Activated naive CD8-positive, alpha-beta T cell treated with anti-CD3 and anti-CD28 coated beads, Interleukin-2, amount 10 ng/mL, durations not matched to agents 7 days and 5 days (primary cell): ENCODE measurements around the gene MAP4. TPM values are rescaled to one million over a fixed set of nuclear protein-coding genes. Genes with fewer than 3 reads are reported as not detected.
"Not testable (repeated sequence)": the region's sequence is repeated elsewhere in the genome, so short reads cannot be mapped to it uniquely, and the experiment has no call there.

ENCODE experiments used
- ATAC-seq: fragments of 150-1000 bp; cut with Tn5 transposase; one replicate; pipeline ENCODE4 v1.10.0; 2021; ENCODE audit warnings: low read depth, moderate library complexity
- POLR2A ChIA-PET: fragments of 350-600 bp; sonication (Branson Sonifier 250); formaldehyde crosslinking; loops from one replicate; lab custom pipeline; 2021; ENCODE audit warnings: antibody characterized with exemption; lab: Charles Lee
- DNase-seq: peaks from one replicate; pipeline ENCODE4 v3.0.0; 2021
- H3K27ac Mint-ChIP-seq: one replicate; pipeline ENCODE4 v1.8.0; 2022; ENCODE audit warnings: mild to moderate bottlenecking, mixed read lengths
- H3K27me3 Mint-ChIP-seq: one replicate; pipeline ENCODE4 v1.8.0; 2022; ENCODE audit warnings: mild to moderate bottlenecking, moderate library complexity, mixed read lengths
- H3K36me3 Mint-ChIP-seq: one replicate; pipeline ENCODE4 v1.8.0; 2021; ENCODE audit warnings: mild to moderate bottlenecking, mixed read lengths
- H3K4me1 Mint-ChIP-seq: one replicate; pipeline ENCODE4 v1.8.0; 2021; ENCODE audit warnings: mixed read lengths
- H3K4me3 Mint-ChIP-seq: one replicate; pipeline ENCODE4 v1.8.0; 2022; ENCODE audit warnings: mild to moderate bottlenecking, moderate library complexity, mixed read lengths
- H3K9me3 Mint-ChIP-seq: one replicate; pipeline ENCODE4 v1.8.0; 2021; ENCODE audit warnings: mixed read lengths
- total RNA-seq, 2 experiments: library from RNA; stranded (reverse); gene quantifications; one replicate each; pipeline ENCODE4 v1.2.3, GENCODE V29; 2021

MAP4 gene, protein sequence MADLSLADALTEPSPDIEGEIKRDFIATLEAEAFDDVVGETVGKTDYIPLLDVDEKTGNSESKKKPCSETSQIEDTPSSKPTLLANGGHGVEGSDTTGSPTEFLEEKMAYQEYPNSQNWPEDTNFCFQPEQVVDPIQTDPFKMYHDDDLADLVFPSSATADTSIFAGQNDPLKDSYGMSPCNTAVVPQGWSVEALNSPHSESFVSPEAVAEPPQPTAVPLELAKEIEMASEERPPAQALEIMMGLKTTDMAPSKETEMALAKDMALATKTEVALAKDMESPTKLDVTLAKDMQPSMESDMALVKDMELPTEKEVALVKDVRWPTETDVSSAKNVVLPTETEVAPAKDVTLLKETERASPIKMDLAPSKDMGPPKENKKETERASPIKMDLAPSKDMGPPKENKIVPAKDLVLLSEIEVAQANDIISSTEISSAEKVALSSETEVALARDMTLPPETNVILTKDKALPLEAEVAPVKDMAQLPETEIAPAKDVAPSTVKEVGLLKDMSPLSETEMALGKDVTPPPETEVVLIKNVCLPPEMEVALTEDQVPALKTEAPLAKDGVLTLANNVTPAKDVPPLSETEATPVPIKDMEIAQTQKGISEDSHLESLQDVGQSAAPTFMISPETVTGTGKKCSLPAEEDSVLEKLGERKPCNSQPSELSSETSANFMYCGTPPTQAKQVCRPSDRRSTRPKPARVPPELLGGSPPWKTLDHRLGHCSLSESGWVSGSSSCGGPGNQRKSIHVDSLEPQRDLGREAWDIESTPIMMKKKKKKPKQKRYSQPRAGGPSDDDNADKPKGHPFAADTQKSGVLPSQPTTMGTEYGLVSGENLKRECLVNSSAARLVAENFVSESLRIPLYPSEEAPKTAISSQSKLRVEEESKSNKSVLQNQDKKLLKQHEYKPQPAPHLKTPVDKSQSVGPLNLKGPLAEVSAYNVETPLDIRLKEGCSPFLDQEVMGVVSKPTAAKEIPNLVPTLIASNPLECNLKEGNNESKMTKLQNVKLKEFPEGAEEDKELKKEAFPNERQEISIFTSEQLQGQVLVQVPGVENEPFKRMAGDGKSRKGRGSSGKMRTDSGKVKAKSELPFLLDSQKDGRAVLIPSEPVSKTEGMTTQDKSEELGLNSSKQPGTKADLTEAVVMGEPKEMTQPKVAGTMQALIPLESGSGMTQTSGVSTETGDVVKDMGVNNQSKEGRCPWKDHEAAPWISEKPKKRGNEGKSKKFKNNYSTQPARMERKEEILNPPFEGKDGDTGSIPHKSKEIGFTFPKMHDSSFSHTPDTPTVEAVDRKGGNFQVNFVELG (N-terminal part only)
- 100 to 1,000 TPM; 118 to 119 TPM for total RNA-seq

DNA sequence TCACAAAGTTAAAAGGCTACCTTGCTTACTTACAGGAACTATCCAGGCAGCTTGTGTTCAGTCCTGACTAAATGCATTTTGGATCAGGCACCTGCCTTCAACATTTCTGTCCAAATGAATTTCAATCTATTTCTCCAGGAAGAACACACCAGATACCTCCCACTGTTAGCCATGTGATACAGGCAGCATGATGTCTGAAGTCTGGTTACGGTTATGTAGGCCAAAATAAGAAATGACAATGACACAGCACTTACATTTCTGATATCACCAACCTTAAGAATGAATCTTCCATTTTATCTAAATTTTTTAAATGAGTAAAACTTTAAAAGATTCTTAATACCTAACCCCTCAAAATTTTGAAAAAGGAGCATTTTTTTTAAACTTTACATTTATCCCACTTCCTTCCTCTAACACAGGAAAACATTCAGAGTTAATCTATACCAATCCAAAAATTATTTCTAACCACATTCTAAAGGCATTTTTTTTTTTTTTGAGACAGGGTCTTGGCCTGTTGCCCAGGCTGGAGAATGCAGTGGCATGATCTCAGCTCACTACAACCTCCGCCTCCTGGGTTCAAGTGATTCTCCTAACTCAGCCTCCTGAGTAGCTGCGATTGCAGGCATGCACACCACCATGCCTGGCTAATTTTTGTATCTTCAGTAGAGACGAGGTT is at the start of gene MAP4:
Gene MAP4, minus strand, starts transcription at position 116 of the 673 bp plus-strand sequence. CDS start 17,556 bp downstream, outside the sequence.
- Mint-ChIP-seq H3K4me3 (no peak within 1 kb of the TSS), H3K9me3 (no peaks in the 10 kb centered on the region), H3K36me3 (peaks cover 7% of the 10 kb centered on the region), H3K27me3 (no peaks in the 10 kb centered on the region), H3K4me1 (peaks cover 28% of the 10 kb centered on the region), H3K27ac (peak within 1 kb of the TSS; percentile 35)
- POLR2A ChIA-PET: interaction anchor here (1.0 kb wide), 1 partner anchor 17 kb away, joined by 5 read pairs; no protein-coding TSS in a partner anchor
- no peak for ATAC-seq
- no peak for DNase-seq

DNA sequence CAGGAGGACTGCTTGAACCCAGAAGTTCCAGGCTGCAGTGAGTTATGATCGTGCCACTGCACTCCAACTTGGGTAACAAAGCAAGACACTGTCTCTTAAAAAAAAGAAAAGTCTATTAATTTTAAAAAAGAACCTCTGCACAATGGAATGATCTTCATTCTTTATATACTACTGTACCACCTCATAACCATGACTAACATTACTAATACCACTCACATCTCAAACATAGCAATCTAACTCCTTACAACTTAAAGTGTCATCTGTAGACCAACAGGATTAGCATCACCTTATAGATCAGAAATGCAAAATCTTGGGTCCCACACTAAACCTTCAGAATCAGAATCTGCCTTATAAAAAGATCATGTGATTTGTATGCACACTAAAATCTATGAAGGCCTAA is 48.8 kb upstream of the MAP4 start:
- H3K36me3 Mint-ChIP-seq: peaks cover 16% of the 10 kb centered on the region
- H3K27ac Mint-ChIP-seq: no peak overlapping the region
- DNase-seq (no peak), ATAC-seq (no peak)
- H3K4me3 Mint-ChIP-seq: no peak overlapping the region
- no peaks in the 10 kb centered on the region for H3K27me3 Mint-ChIP-seq
- peaks cover 1% of the 10 kb centered on the region for H3K9me3 Mint-ChIP-seq
- POLR2A ChIA-PET: no interaction called here
- H3K4me1 Mint-ChIP-seq: peaks cover 13% of the 10 kb centered on the region

DNA sequence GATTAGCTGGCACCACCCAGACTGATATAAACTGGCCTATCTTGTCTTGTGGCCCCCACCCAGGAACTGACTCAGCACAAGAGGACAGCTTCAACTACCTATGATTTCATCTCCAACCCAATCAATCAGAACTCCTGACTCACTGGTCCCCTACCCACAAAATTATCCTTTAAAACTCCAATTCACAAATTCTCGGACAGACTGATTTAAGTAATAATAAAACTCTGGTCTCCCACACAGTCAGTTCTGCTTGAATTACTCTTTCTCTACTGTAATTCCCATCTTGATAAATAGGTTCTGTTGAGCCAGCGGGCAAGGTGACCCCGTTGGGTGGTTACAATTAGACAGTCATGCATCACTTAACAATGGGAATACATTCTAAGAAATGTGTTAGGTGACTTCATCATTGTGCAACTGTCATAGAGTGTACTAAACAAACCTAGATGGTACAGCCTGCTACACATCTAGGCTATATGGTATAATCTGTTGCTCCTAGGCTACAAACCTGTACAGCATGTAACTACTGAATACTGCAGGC is 48.1 kb upstream of the MAP4 start:
- Mint-ChIP-seq H3K27me3 (no peaks in the 10 kb centered on the region), H3K27ac (no peak overlapping the region), H3K36me3 (peaks cover 16% of the 10 kb centered on the region), H3K4me3 (no peak overlapping the region), H3K4me1 (peaks cover 13% of the 10 kb centered on the region), H3K9me3 (peaks cover 1% of the 10 kb centered on the region)
- DNase-seq: no peak
- no peak for ATAC-seq
- POLR2A ChIA-PET: no interaction called here

DNA sequence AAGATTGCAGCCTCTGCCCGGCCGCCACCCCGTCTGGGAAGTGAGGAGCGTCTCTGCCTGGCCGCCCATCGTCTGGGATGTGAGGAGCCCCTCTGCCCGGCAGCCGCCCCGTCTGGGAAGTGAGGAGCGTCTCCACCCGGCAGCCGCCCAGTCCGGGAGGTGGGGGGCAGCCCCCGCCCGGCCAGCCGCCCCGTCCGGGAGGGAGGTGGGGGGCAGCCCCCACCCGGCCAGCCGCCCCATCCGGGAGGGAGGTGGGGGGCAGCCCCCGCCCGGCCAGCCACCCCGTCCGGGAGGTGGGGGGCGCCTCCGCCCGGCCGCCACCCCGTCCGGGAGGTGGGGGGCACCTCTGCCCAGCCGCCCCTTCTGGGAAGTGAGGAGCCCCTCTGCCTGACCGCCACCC is 45.4 kb upstream of the MAP4 start:
- DNase-seq, ATAC-seq, H3K27me3 Mint-ChIP-seq, H3K9me3 Mint-ChIP-seq, H3K27ac Mint-ChIP-seq, POLR2A ChIA-PET, H3K4me3 Mint-ChIP-seq: not testable (repeated sequence)
- H3K36me3 Mint-ChIP-seq: peaks cover 21% of the 10 kb centered on the region
- peaks cover 14% of the 10 kb centered on the region for H3K4me1 Mint-ChIP-seq

DNA sequence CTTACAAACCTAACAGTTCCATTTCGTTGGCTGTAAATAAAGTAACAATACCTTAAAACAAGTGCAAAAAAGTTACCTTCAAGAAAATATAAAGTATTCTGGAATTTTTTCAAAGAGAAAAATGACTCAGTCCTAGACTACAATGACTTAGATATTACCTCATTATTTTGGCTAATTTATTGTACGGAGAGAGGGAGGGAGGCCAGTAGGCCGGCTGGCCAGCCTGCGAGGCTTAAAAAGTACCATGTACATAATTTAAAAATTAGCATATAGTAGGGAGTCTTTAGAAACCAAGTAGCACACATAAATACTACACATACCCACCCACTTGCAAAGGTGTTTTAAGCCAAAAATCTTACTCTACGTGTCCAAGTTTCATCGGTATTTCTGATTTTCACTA is 41.9 kb upstream of the MAP4 start:
- DNase-seq (no peak), ATAC-seq (no peak)
- H3K27me3 Mint-ChIP-seq: no peaks in the 10 kb centered on the region
- peaks cover 20% of the 10 kb centered on the region for H3K36me3 Mint-ChIP-seq
- H3K9me3 Mint-ChIP-seq: no peaks in the 10 kb centered on the region
- H3K4me3 Mint-ChIP-seq: no peak overlapping the region
- H3K4me1 Mint-ChIP-seq: peaks cover 9% of the 10 kb centered on the region
- POLR2A ChIA-PET: no interaction called here
- no peak overlapping the region for H3K27ac Mint-ChIP-seq

DNA sequence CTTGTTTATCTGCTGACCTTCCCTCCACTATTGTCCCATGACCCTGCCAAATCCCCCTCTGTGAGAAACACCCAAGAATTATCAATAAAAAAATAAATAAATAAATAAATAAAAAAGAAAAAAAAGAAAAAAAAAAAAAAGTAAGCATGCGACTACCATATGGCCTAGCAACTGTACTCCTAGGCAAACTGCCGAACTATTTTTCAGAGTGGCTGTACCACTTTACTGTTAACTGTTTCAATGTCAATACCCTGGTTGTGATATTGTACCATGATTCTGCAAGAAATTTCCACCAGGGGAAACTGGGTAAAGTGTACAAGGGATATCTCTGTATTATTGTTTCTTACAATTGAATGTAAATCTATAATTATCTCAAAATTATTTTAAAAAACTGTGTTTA is 41.3 kb upstream of the MAP4 start:
- Mint-ChIP-seq H3K9me3 (no peaks in the 10 kb centered on the region), H3K4me1 (peaks cover 14% of the 10 kb centered on the region), H3K27ac (no peak overlapping the region), H3K4me3 (no peak overlapping the region), H3K27me3 (no peaks in the 10 kb centered on the region), H3K36me3 (peaks cover 19% of the 10 kb centered on the region)
- ATAC-seq: no peak
- POLR2A ChIA-PET: no interaction called here
- DNase-seq: no peak

DNA sequence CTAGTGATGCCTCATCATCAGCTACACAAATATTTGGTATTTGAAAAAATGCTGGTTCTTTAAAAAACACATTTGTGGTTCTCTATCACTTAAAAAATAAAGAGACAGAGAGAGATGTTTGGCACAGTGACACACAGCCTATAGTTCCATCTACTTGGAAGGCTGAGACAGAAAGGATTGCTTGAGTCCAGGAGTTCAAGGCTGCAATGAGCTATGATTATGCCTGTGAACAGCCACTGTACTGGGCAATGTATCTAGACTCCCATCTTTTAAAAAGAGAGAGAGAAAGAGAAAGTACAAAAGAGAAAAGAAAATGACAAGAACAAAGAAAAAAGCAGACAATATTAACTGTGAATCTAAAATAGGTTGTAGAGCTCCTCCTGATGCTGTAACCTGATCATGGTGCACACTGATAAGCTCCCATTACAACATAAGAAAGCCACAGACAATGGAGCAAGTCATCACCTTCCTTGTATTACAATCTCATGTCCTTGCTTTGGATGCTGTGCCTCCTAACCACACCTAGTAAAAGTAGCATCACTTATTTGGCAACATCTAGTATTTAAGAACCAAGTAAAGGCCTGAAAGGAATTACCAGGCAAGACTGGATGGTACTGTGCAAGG is 31.7 kb upstream of the MAP4 start:
- Mint-ChIP-seq H3K4me3 (no peak overlapping the region), H3K27me3 (no peaks in the 10 kb centered on the region), H3K9me3 (no peaks in the 10 kb centered on the region), H3K4me1 (peaks cover 16% of the 10 kb centered on the region), H3K27ac (no peak overlapping the region), H3K36me3 (peaks cover 34% of the 10 kb centered on the region)
- DNase-seq (no peak), ATAC-seq (no peak)
- POLR2A ChIA-PET: no interaction called here

DNA sequence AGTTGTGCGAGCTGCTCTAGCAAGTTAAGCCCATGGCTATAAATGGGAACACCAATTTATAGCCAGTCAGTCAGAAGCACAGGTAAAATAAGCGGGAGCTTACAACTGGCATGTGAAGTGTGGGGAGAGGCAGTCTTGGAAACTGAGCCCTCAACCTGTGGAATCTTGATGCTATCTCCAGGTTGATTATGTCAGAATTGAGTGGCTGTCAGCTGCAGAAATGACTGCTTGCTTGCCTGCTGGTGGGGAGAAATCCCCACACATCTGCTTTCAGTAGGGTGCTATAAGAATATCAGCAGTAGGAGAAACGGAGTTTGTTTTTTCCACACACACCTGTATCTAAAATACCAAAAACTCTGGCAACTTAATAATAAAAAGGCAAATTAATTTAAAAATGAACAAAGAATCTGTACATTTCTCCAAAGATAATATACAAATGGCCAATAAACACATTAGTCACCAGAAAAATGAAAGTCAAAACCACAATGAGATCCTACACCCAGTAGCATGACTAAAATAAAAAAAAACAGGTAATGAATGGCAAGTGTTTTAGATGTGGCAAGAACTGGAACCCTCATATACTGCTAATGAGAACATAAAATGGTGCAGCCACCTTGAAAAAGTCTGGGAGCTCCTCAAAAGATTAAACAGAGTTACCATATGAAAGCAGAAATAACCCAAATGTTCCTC is 26.0 kb upstream of the MAP4 start:
- no peaks in the 10 kb centered on the region for H3K9me3 Mint-ChIP-seq
- ATAC-seq: no peak
- peaks cover 19% of the 10 kb centered on the region for H3K4me1 Mint-ChIP-seq
- no peak overlapping the region for H3K27ac Mint-ChIP-seq
- POLR2A ChIA-PET: no interaction called here
- no peak overlapping the region for H3K4me3 Mint-ChIP-seq
- no peak for DNase-seq
- no peaks in the 10 kb centered on the region for H3K27me3 Mint-ChIP-seq
- peaks cover 6% of the 10 kb centered on the region for H3K36me3 Mint-ChIP-seq

DNA sequence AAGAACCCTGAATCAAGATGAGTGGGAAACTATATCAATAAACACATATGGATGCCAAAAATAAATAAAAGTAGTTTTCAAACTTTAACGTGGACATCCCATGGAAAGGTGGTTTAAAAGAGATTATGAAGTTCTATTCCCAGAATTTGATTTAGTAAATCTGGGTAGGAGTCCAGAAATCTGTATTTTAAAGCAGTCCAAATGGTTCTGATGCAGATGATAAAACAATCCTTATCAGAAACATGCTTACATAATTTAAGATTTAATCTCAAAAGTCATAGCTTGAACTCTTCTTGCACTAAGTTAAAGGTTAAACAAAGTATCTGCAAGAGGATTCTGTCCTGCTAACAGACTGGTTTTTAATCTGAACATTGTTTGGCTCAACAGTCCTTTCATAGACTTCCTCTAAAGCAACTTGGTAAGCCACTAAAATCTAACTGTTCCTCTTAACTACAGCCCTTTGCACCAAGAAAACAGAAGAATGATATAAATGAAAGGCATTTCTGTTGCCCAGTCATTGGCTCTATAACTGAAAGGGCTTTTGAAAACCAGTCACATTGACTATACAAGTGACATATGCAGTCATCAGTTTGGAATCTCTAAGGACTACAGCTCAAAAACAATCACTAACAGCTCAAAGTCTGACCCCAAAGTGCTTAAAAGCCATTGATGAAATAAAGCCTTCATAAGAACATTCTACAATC is 23.4 kb upstream of the MAP4 start:
- H3K36me3 Mint-ChIP-seq: peaks cover 8% of the 10 kb centered on the region
- ATAC-seq (no peak), DNase-seq (no peak)
- H3K27me3 Mint-ChIP-seq: no peaks in the 10 kb centered on the region
- peaks cover 23% of the 10 kb centered on the region for H3K4me1 Mint-ChIP-seq
- H3K27ac Mint-ChIP-seq: no peak overlapping the region
- POLR2A ChIA-PET: no interaction called here
- no peak overlapping the region for H3K4me3 Mint-ChIP-seq
- H3K9me3 Mint-ChIP-seq: no peaks in the 10 kb centered on the region

DNA sequence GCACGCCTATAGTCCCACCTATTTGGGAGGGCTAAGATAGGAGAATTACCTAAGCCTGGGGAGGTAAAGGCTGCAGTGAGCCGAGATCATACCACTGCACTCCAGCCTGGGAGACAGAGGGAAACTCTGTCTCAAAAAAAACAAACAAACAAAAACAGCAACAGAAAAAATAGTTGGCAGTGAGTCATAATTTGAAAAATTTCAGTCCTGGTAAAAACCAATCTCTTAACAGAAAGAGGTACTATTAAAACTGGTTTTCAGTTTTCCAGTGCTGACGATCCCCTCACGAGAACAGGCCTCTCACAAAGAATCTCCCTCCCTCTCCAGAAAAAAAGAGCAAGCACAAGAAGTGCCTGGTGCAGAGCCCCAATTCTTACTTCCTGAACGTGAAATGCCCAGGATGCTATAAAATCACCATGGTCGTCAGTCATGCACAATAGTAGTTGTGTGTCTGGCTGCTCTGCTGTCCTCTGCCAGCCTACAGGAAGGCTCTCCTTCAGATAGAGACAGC is 22.8 kb upstream of the MAP4 start:
- peaks cover 27% of the 10 kb centered on the region for H3K4me1 Mint-ChIP-seq
- no peaks in the 10 kb centered on the region for H3K9me3 Mint-ChIP-seq
- H3K27ac Mint-ChIP-seq: no peak overlapping the region

DNA sequence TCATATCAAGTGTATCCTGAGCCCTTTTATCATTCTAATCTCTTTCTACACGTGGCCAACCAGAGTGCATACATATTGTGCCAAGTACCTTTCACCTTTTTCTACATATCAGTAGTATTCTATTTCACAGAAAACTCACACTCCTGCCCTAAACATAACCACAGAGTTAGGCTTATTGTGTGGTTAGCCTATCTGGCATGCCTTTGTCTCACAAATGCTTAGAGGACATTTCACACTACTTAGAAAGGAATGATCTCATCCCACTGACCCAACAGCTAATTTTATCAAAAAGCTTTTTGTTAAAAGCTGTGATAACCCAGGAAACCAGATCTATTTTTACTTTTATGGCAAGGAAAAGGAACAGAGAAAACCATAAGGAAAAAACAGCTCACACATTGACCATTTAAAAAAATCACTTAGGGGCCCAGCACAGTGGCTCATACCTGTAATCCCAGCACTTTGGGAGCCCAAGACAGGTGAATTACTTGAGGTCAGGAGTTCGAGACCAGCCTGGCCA is 17.8 kb upstream of the MAP4 start:
- Mint-ChIP-seq H3K9me3 (no peaks in the 10 kb centered on the region), H3K36me3 (peaks cover 15% of the 10 kb centered on the region), H3K27me3 (no peaks in the 10 kb centered on the region), H3K4me1 (peaks cover 19% of the 10 kb centered on the region), H3K4me3 (peak overlapping the region; percentile 26), H3K27ac (peak overlapping the region; percentile 35)
- POLR2A ChIA-PET: interaction anchor here (0.6 kb wide), 2 partner anchors 98 to 1880 kb away, joined by 3 to 5 read pairs; no protein-coding TSS in a partner anchor
- ATAC-seq (peak; percentile 47), DNase-seq (no peak)

More for the DNA sequence above, 22.8 kb upstream of the MAP4 start:
- DNase-seq (no peak), ATAC-seq (no peak)
- Mint-ChIP-seq H3K4me3 (no peak overlapping the region), H3K27me3 (no peaks in the 10 kb centered on the region), H3K36me3 (peaks cover 8% of the 10 kb centered on the region)
- POLR2A ChIA-PET: no interaction called here
